ENCODE results near the gene SLC35E2B. TPM values are rescaled to one million over a fixed set of nuclear protein-coding genes. Genes with fewer than 3 reads are reported as not detected.
"Not testable (repeated sequence)": the region's sequence is repeated elsewhere in the genome, so short reads cannot be mapped to it uniquely, and the experiment has no call there.

Gene SLC35E2B
- total RNA-seq, 1 donor from 2014 or later, result 25.3 TPM

GRCh38 chr1:1678581-1679380 is 13.8 kb downstream of the SLC35E2B start:
- ATAC-seq, result peak; percentile 36
- intact Hi-C loops (cut with micrococcal nuclease), result no loop called here
- peak; percentile 30 for DNase-seq

GRCh38 chr1:1677718-1678580 is 14.6 kb downstream of the SLC35E2B start:
- intact Hi-C loops (cut with micrococcal nuclease), result no loop called here
- peak; percentile 31 for DNase-seq
- ATAC-seq, result peak; percentile 7

GRCh38 chr1:1676087-1676486 is 16.5 kb downstream of the SLC35E2B start:
- ATAC-seq; intact Hi-C loops (cut with micrococcal nuclease); DNase-seq: not testable (repeated sequence)

GRCh38 chr1:1675218-1675617 is 17.4 kb downstream of the SLC35E2B start:
- ATAC-seq; intact Hi-C loops (cut with micrococcal nuclease); DNase-seq: not testable (repeated sequence)

- DNase-seq, result peak; percentile 20
- ATAC-seq; intact Hi-C loops (cut with micrococcal nuclease): not testable (repeated sequence)
Observed at GRCh38 chr1:1674806-1675205, 17.8 kb downstream of the SLC35E2B start.

GRCh38 chr1:1672181-1672965 is 20.2 kb downstream of the SLC35E2B start:
- intact Hi-C loops (cut with micrococcal nuclease), result no loop called here
- no peak for ATAC-seq
- no peak for DNase-seq

GRCh38 chr1:1671365-1672119 is 21.1 kb downstream of the SLC35E2B start:
- intact Hi-C loops (cut with micrococcal nuclease), result no loop called here
- DNase-seq (peak; percentile 17), ATAC-seq (no peak)

GRCh38 chr1:1670866-1671265 is 21.7 kb downstream of the SLC35E2B start:
- intact Hi-C loops (cut with micrococcal nuclease), result no loop called here
- DNase-seq, result peak; percentile 27
- ATAC-seq, result no peak

GRCh38 chr1:1669468-1670440 is 22.8 kb downstream of the SLC35E2B start:
- ATAC-seq (peak; percentile 48), DNase-seq (peak; percentile 32)
- intact Hi-C loops (cut with micrococcal nuclease), result no loop called here

- intact Hi-C loops (cut with micrococcal nuclease), result no loop called here
- DNase-seq (peak; percentile 26), ATAC-seq (no peak)
Observed at GRCh38 chr1:1666526-1666925, 26.1 kb downstream of the SLC35E2B start.

GRCh38 chr1:1665815-1666251 is 26.8 kb downstream of the SLC35E2B start:
- ATAC-seq, result no peak
- peak; percentile 50 for DNase-seq
- intact Hi-C loops (cut with micrococcal nuclease), result no loop called here

- peak; percentile 19 for DNase-seq
- intact Hi-C loops (cut with micrococcal nuclease), result no loop called here
- ATAC-seq, result no peak
Observed at GRCh38 chr1:1664941-1665814, 27.4 kb downstream of the SLC35E2B start.

GRCh38 chr1:1664318-1664717 is 28.3 kb downstream of the SLC35E2B start:
- ATAC-seq; intact Hi-C loops (cut with micrococcal nuclease); DNase-seq: not testable (repeated sequence)

- intact Hi-C loops (cut with micrococcal nuclease); ATAC-seq: not testable (repeated sequence)
- peak; percentile 21 for DNase-seq
Observed at GRCh38 chr1:1662830-1663560, 29.6 kb downstream of the SLC35E2B start.

- ATAC-seq; DNase-seq; intact Hi-C loops (cut with micrococcal nuclease): not testable (repeated sequence)
Observed at GRCh38 chr1:1662392-1662791, 30.2 kb downstream of the SLC35E2B start.

Data from left ventricle myocardium superior (tissue), 1 donor.